OCI-LY7 (cell line): Measurements from ENCODE around the gene MYH7. TPM values are rescaled to one million over a fixed set of nuclear protein-coding genes. Genes with fewer than 3 reads are reported as not detected.

ENCODE experiments used
- BruUV-seq: library from RNA; stranded (reverse); fragments of 400-500 nt; replicated peaks from 2 replicates; lab custom pipeline; 2021; lab: Mats Ljungman, UMichigan
- CTCF ChIA-PET: fragments of 300-600 bp; sonication (Branson Sonifier 250); formaldehyde crosslinking; loops from one replicate; lab custom pipeline; 2022; ENCODE audit warnings: antibody characterized with exemption; ENCODE audit not compliant: unreplicated experiment; lab: Charles Lee
- POLR2A ChIA-PET: fragments of 300-600 bp; sonication (Branson Sonifier 250); formaldehyde crosslinking; loops from one replicate; lab custom pipeline; 2022; ENCODE audit warnings: antibody characterized with exemption; lab: Charles Lee
- DNase-seq: peaks from one replicate; pipeline ENCODE4 v3.0.0-alpha.2; 2015; ENCODE audit warnings: low spot score
- H2AFZ ChIP-seq: fragments of 200-600 bp; sonication (generic), shearing (Covaris generic); 2 replicates; pipeline ENCODE4 v1.6.1; 2014; ENCODE audit warnings: mild to moderate bottlenecking, antibody characterized with exemption, low read length, moderate library complexity
- H3K27ac ChIP-seq: fragments of 200-600 bp; sonication (generic); 2 replicates; pipeline ENCODE4 v1.5.1; 2014; ENCODE audit warnings: mixed run types, low read depth, mild to moderate bottlenecking, moderate library complexity, low read length, inconsistent platforms; ENCODE audit not compliant: poor library complexity, severe bottlenecking
- H3K36me3 ChIP-seq: fragments of 200-600 bp; sonication (generic); 2 replicates; pipeline ENCODE4 v1.6.1; 2014; ENCODE audit warnings: mild to moderate bottlenecking, antibody characterized with exemption, low read length, moderate library complexity, mixed read lengths; ENCODE audit not compliant: insufficient read depth
- H3K4me1 ChIP-seq: fragments of 200-600 bp; sonication (generic); 2 replicates; pipeline ENCODE4 v1.5.1; 2014; ENCODE audit warnings: mild to moderate bottlenecking, low read length; ENCODE audit not compliant: insufficient read depth, poor library complexity, severe bottlenecking
- H3K4me2 ChIP-seq: fragments of 200-600 bp; sonication (generic); 2 replicates; pipeline ENCODE4 v1.6.1; 2014; ENCODE audit warnings: mild to moderate bottlenecking, low read length
- H3K4me3 ChIP-seq: fragments of 200-600 bp; sonication (generic); 2 replicates; pipeline ENCODE4 v1.5.1; 2014; ENCODE audit warnings: mild to moderate bottlenecking, low read depth, low read length; ENCODE audit not compliant: poor library complexity, severe bottlenecking
- H3K79me2 ChIP-seq: fragments of 200-600 bp; sonication (generic); 2 replicates; pipeline ENCODE4 v1.6.1; 2016; ENCODE audit warnings: low read depth, mild to moderate bottlenecking, low read length, moderate library complexity, mixed read lengths; ENCODE audit not compliant: insufficient read depth
- H3K9me2 ChIP-seq: fragments of 200-600 bp; sonication (generic); 2 replicates; pipeline ENCODE4 v1.6.1; 2016; ENCODE audit warnings: mild to moderate bottlenecking, low read length, mixed read lengths; ENCODE audit not compliant: insufficient read depth
- H3K9me3 ChIP-seq: fragments of 200-600 bp; sonication (generic); 2 replicates; pipeline ENCODE4 v1.6.1; 2014; ENCODE audit warnings: mild to moderate bottlenecking, mixed run types, low read length, mixed read lengths
- H4K20me1 ChIP-seq: fragments of 200-600 bp; sonication (generic); 2 replicates; pipeline ENCODE4 v1.6.1; 2014; ENCODE audit warnings: mild to moderate bottlenecking, antibody characterized with exemption, low read length, moderate library complexity, mixed read lengths; ENCODE audit not compliant: insufficient read depth
- CTCF ChIP-seq: fragments of 200-600 bp; sonication (generic); conservative IDR thresholded peaks from 2 replicates; pipeline ENCODE4 v1.5.1; 2014; ENCODE audit warnings: mild to moderate bottlenecking, antibody characterized with exemption, low read length, moderate library complexity, mixed read lengths
- EZH2phosphoT487 ChIP-seq: fragments of 200-600 bp; sonication (generic); IDR thresholded peaks from 2 replicates; pipeline ENCODE4 v1.6.1; 2018; ENCODE audit warnings: low read depth, borderline replicate concordance, mild to moderate bottlenecking, mixed run types, antibody characterized with exemption, low read length, moderate library complexity, mixed read lengths
- intact Hi-C: fragments of 100-400 bp; cut with micrococcal nuclease; formaldehyde crosslinking; loops from one replicate; pipeline ENCODE4 v1.10.0; 2022; ENCODE audit not compliant: unreplicated experiment
- total RNA-seq, 2 experiments: library from RNA; depleted of rRNA in 1 of 2; stranded (reverse); fragments of >200 nt in 1 of 2; shearing (Covaris generic) in 1 of 2; gene quantifications; 2 replicates each; pipeline ENCODE4 v1.2.3, GENCODE V29; 2014 to 2022

MYH7 gene
- total RNA-seq, 2 experiments from 2014 or later: not detected

GRCh38 chr14:23446291-23446851 is 10.9 kb upstream of the MYH7 start:
- ChIA-PET CTCF (no interaction called here), POLR2A (no interaction called here)
- Histone ChIP-seq H3K9me3 (no peaks in the 10 kb centered on the region), H3K79me2 (no peaks in the 10 kb centered on the region), H3K36me3 (no peaks in the 10 kb centered on the region), H3K4me3 (no peak overlapping the region), H3K4me2 (no peak overlapping the region), H3K4me1 (no peaks in the 10 kb centered on the region), H2AFZ (no peak overlapping the region), H4K20me1 (no peaks in the 10 kb centered on the region), H3K27ac (no peak overlapping the region), H3K9me2 (no peaks in the 10 kb centered on the region)
- BruUV-seq: no TSS peak
- TF ChIP-seq CTCF (no peak), EZH2phosphoT487 (no peak)
- intact Hi-C loops: no loop called here
- no peak for DNase-seq

- no peak for DNase-seq
- ChIA-PET CTCF (interaction anchor here (0.6 kb wide), 1 partner anchor 1892 kb away, joined by 3 read pairs; no protein-coding TSS in a partner anchor), POLR2A (no interaction called here)
- no peak for TF ChIP-seq EZH2phosphoT487
- no peak for TF ChIP-seq CTCF
- Histone ChIP-seq H3K27ac (no peak overlapping the region), H3K4me1 (no peaks in the 10 kb centered on the region), H3K4me3 (no peak overlapping the region), H3K36me3 (no peaks in the 10 kb centered on the region), H3K9me2 (no peaks in the 10 kb centered on the region), H3K4me2 (no peak overlapping the region), H3K79me2 (no peaks in the 10 kb centered on the region), H2AFZ (no peak overlapping the region), H4K20me1 (no peaks in the 10 kb centered on the region), H3K9me3 (no peaks in the 10 kb centered on the region)
- intact Hi-C loops: no loop called here
- no TSS peak for BruUV-seq
These were observed 10.3 kb upstream of the MYH7 start for GRCh38 chr14:23445773-23446172.

- no peak overlapping the region for H2AFZ ChIP-seq
- H3K36me3 ChIP-seq: no peaks in the 10 kb centered on the region
- no peak overlapping the region for H3K4me2 ChIP-seq
- no peaks in the 10 kb centered on the region for H3K9me3 ChIP-seq
- CTCF ChIA-PET: no interaction called here
- no peak overlapping the region for H3K27ac ChIP-seq
- H3K9me2 ChIP-seq: no peaks in the 10 kb centered on the region
- no peaks in the 10 kb centered on the region for H4K20me1 ChIP-seq
- no peak for TF ChIP-seq CTCF
- POLR2A ChIA-PET: interaction anchor here (0.8 kb wide), 1 partner anchor 9 kb away, joined by 3 read pairs; the partner anchor contains the start of gene MYH7
- H3K4me3 ChIP-seq: no peak overlapping the region
- no peaks in the 10 kb centered on the region for H3K4me1 ChIP-seq
- intact Hi-C loops: no loop called here
- BruUV-seq: no TSS peak
- no peak for DNase-seq
- no peaks in the 10 kb centered on the region for H3K79me2 ChIP-seq
These were observed 8.9 kb upstream of the MYH7 start for GRCh38 chr14:23444314-23444713.
